ENCODE data around the gene PARL.

Gene PARL

GRCh38 chr3:183825456-183826161, 59.1 kb downstream of the PARL start, which contains the start of gene MAP6D1:
Gene MAP6D1 (minus strand): TSS chr3:183825577. CDS start chr3:183825547, 30 bp downstream.
- no peak; the same call in 1 of the 2 replicates for TF ChIP-seq CTCF (IDR thresholded peaks at IDR 0.05; ENCODE audit: low read depth, low read length)

DNA sequence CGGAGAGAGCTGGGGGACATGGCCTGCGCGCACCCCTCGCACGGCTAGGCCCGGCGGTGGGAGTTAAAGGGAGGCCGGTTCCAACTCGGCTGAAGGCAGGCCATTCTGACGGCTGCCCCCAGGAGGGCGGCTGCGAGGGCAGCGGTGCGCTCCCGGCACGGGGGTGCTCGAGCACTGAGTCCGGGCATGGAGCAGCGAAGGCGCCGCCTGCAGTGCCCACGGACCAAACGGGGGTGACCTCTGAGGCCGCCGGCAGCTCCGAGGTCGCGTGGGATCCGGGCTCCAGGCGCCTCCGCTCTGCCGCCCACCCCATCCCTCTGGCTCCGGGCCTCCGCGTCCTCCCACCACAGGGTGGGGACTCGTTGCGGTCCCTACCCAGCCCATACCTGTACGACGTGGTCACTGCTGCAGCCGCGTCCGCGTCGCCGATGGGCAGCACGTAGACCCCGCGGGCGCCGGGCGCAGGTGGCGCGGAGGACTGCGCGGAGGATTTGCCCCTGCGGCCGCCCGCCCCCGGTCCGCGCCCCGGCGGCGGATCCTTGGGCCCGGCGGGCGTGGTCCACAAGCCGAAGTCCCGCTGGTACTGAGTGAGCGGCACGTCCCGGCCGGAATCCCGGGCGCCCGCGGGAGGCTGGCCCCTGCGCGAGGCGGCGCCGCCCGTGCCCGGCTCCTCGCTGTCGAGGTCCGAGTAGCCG, 59.8 kb downstream of the PARL start:
- peak overlapping the region; percentile 62 for H3K4me3 ChIP-seq (ENCODE audit: low read depth, low read length)

More at GRCh38 chr3:183825456-183826161, 59.1 kb downstream of the PARL start, which contains the start of gene MAP6D1:
- peak within 1 kb of the TSS; percentile 62 for H3K4me3 ChIP-seq (ENCODE audit: low read depth, low read length)

DNA sequence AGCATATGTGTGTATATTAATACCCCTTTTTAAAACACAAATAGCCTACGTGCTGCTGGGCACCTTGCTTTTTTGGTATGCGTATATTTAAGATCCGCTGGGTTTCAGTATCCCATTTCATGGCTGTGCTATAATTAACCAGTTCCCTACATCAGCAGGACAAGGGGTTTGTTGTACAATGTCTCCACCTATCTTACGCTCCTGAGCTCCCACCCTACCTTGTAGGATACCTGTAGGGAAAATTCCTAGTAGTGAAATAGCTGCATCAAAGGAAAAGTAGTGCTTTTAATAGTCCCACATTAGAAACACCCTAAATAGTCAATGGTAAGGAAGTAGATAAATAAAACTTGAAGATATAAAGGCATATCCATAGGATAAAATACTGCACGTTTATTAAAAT, 60.7 kb downstream of the PARL start:
- TF ChIP-seq CTCF (IDR thresholded peaks at IDR 0.05; ENCODE audit: low read depth, low read length): no peak

More for the DNA sequence above, 59.8 kb downstream of the PARL start:
- TF ChIP-seq CTCF (IDR thresholded peaks at IDR 0.05; ENCODE audit: low read depth, low read length): no peak

DNA sequence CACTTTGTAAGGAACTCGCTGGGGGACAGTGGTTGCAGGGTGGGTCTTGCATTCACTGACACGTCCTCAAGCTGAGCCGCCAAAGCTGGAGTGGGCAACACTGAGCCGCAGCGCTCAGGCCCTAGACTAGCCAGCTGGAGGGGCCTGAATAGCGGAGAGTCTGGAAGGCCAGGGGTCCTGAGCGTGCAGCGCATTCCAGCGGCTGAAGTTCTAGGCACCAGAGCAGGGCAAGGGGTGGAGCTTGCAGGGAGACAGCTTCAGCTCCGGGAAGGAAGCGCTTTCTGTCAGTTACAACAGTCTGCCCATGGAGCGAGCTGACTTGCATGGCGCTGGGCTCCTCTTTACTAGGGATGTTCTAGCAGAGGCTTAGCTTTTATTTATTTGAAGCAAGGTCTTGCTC, 62.0 kb downstream of the PARL start:
- no peak overlapping the region for H3K4me3 ChIP-seq (ENCODE audit: low read depth, low read length)
- no peak for TF ChIP-seq CTCF (IDR thresholded peaks at IDR 0.05; ENCODE audit: low read depth, low read length)

More for the DNA sequence above, 60.7 kb downstream of the PARL start:
- peak overlapping the region; percentile 62 for H3K4me3 ChIP-seq (ENCODE audit: low read depth, low read length)

DNA sequence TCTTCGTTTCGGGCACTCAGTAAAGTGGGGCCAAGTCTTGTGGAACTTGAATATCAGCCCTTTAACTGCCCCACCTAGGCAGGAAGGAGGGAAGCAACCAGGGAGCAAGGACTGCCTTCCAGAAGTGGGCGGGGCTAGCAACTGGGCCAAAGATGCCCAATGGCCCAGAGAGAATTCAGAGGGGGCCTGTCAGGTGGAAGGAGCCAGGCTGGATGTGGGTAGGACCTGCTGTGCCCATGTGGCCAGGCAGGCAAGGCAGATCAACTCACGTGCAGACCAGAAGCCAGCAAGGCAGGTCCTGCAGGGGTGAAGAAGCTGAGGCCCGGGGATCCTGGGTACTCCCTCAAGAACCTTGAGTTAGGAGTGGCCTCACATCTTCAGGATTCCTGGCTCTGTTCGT, 64.8 kb downstream of the PARL start:
- no peak overlapping the region for H3K4me3 ChIP-seq (ENCODE audit: low read depth, low read length)
- no peak for TF ChIP-seq CTCF (IDR thresholded peaks at IDR 0.05; ENCODE audit: low read depth, low read length)

GRCh38 chr3:183818706-183819624, 65.7 kb downstream of the PARL start:
- TF ChIP-seq CTCF (IDR thresholded peaks at IDR 0.05; ENCODE audit: low read depth, low read length): no peak
- no peak overlapping the region for H3K4me3 ChIP-seq (ENCODE audit: low read depth, low read length)

All from WI38 (cell line).